Activated CD8-positive, alpha-beta memory T cell treated with anti-CD3 and anti-CD28 coated beads for 36 hours (primary cell): ENCODE results near the gene ZNF782. TPM values are rescaled to one million over a fixed set of nuclear protein-coding genes. Genes with fewer than 3 reads are reported as not detected.

Source experiments
- total RNA-seq, 2 experiments: library from RNA; stranded (reverse); gene quantifications; one replicate each; pipeline ENCODE4 v1.2.3, GENCODE V29; 2021

The ZNF782 gene
- total RNA-seq, 2 experiments from 2014 or later, result 2.9 to 3.7 TPM

Other genes with a start within 250 kb of the ZNF782 start
- gene CDC14B, start 234.7 kb downstream of the ZNF782 start, total RNA-seq, result 1 to 10 TPM; 2.7 to 3.1 TPM
- gene PRXL2C, start 199.2 kb downstream of the ZNF782 start, total RNA-seq, result 10 to 100 TPM in 1 of 2 experiments, 1 to 10 TPM in 1; 9.6 to 10.1 TPM
- 1 to 10 TPM; 7.1 to 9.0 TPM for gene ZNF510, start 76.4 kb downstream of the ZNF782 start, total RNA-seq
- not detected for gene NUTM2G, start 74.3 kb upstream of the ZNF782 start, total RNA-seq
- under 1 TPM; 0.08 to 0.36 TPM for gene CTSV, start 184.6 kb upstream of the ZNF782 start, total RNA-seq